ENCODE measurements around the gene EPAS1.

EPAS1 gene

GRCh38 chr2:46299365-46300263 is 2.4 kb downstream of the EPAS1 start:
- H3K4me3 ChIP-seq: peak overlapping the region; percentile 65 to 91
- H3K4me1 ChIP-seq: peaks cover 0 to 54% (median 30%) of the 10 kb centered on the region in 4 donors
- no peaks in the 10 kb centered on the region for H3K9me3 ChIP-seq
- TF ChIP-seq CTCF (IDR thresholded peaks at IDR 0.05): no peak
- peak overlapping the region; percentile 82 to 94 for H3K27ac ChIP-seq
- no peaks in the 10 kb centered on the region for H3K27me3 ChIP-seq
- H3K36me3 ChIP-seq: no peaks in the 10 kb centered on the region
- peak; percentile 80 to 88 for DNase-seq
- intact Hi-C loops (cut with DNase I; ENCODE audit: low total_unique reads): loop anchor here (5.0 to 10.0 kb wide), 2 partner anchors 53 to 65 kb away; no protein-coding TSS in a partner anchor

- Histone ChIP-seq H3K27ac (peak overlapping the region; percentile 82 to 94), H3K36me3 (no peaks in the 10 kb centered on the region), H3K27me3 (no peaks in the 10 kb centered on the region), H3K9me3 (no peaks in the 10 kb centered on the region), H3K4me3 (peak overlapping the region; percentile 65 to 91), H3K4me1 (peaks cover 0 to 62% (median 37%) of the 10 kb centered on the region in 4 donors)
- intact Hi-C loops (cut with DNase I; ENCODE audit: low total_unique reads): no loop called here
- no peak for TF ChIP-seq CTCF (IDR thresholded peaks at IDR 0.05)
- no peak for DNase-seq
These were observed 3.2 kb downstream of the EPAS1 start for GRCh38 chr2:46300406-46300832.

- Histone ChIP-seq H3K36me3 (no peaks in the 10 kb centered on the region), H3K4me1 (peaks cover 0 to 73% (median 51%) of the 10 kb centered on the region in 4 donors), H3K9me3 (no peaks in the 10 kb centered on the region), H3K27ac (peak overlapping the region in 1 of 2 donors; percentile 83), H3K27me3 (no peaks in the 10 kb centered on the region), H3K4me3 (peak overlapping the region in 1 of 2 donors; percentile 91)
- intact Hi-C loops (cut with DNase I; ENCODE audit: low total_unique reads): no loop called here
- TF ChIP-seq CTCF (IDR thresholded peaks at IDR 0.05): no peak
- no peak for DNase-seq
These were observed 4.9 kb downstream of the EPAS1 start for GRCh38 chr2:46302005-46302695.

GRCh38 chr2:46303233-46303632 is 6.0 kb downstream of the EPAS1 start:
- H3K4me1 ChIP-seq: peaks cover 6 to 84% (median 61%) of the 10 kb centered on the region in 4 donors
- DNase-seq: no peak
- intact Hi-C loops (cut with DNase I; ENCODE audit: low total_unique reads): no loop called here
- no peaks in the 10 kb centered on the region for H3K27me3 ChIP-seq
- H3K9me3 ChIP-seq: no peaks in the 10 kb centered on the region
- no peak for TF ChIP-seq CTCF (IDR thresholded peaks at IDR 0.05)
- H3K27ac ChIP-seq: peak overlapping the region; percentile 58 to 83
- H3K36me3 ChIP-seq: no peaks in the 10 kb centered on the region
- H3K4me3 ChIP-seq: peak overlapping the region in 1 of 2 donors; percentile 13

- peak overlapping the region in 1 of 2 donors; percentile 13 for H3K4me3 ChIP-seq
These were observed 6.6 kb downstream of the EPAS1 start for GRCh38 chr2:46303822-46304221.

More at GRCh38 chr2:46303822-46304221, 6.6 kb downstream of the EPAS1 start:
- Histone ChIP-seq H3K27me3 (no peaks in the 10 kb centered on the region), H3K4me1 (peaks cover 6 to 90% (median 67%) of the 10 kb centered on the region in 4 donors), H3K27ac (peak overlapping the region; percentile 58 to 83), H3K9me3 (no peaks in the 10 kb centered on the region), H3K36me3 (no peaks in the 10 kb centered on the region)
- intact Hi-C loops (cut with DNase I; ENCODE audit: low total_unique reads): no loop called here
- DNase-seq: no peak
- no peak for TF ChIP-seq CTCF (IDR thresholded peaks at IDR 0.05)

All from tibial artery (tissue), 4 donors.